Left forelimb (tissue), 1 donor: ENCODE measurements around the gene LIMD2.
A peak's percentile ranks its signal among the peaks of the same experiment; 100 is the strongest.
"Not testable (repeated sequence)": the region's sequence is repeated elsewhere in the genome, so short reads cannot be mapped to it uniquely, and the experiment has no call there.

Experiments used
- DNase-seq: peaks from one replicate; pipeline ENCODE4 v3.0.0-alpha.2; 2018; ENCODE audit warnings: low spot score

LIMD2 gene

GRCh38 chr17:63699638-63700527 is at the start of gene LIMD2:
TSS of gene LIMD2 (minus strand) at chr17:63700125. CDS start at chr17:63699298, 827 bp downstream.
- DNase-seq = peak; percentile 78

- DNase-seq = peak; percentile 97
Measured at GRCh38 chr17:63741408-63742173, 41.7 kb upstream of the LIMD2 start, which contains the start of gene STRADA. TSS of gene STRADA (minus strand) at chr17:63741799. CDS start at chr17:63728369, 13,430 bp downstream.

DNA sequence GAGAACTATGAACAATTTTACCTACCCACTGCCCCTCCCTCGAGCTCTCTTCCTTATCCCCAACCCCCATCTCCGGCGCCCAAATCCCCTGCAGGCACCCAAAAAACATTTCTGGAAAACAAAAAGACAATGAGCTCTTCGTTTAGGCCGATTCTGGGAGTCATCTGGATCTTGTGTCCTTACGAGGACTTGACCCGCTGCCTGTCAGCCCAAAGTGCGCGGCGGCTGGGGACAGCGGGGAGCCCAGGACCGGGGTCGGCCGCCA is 41.1 kb upstream of the LIMD2 start:
- DNase-seq = no peak

DNA sequence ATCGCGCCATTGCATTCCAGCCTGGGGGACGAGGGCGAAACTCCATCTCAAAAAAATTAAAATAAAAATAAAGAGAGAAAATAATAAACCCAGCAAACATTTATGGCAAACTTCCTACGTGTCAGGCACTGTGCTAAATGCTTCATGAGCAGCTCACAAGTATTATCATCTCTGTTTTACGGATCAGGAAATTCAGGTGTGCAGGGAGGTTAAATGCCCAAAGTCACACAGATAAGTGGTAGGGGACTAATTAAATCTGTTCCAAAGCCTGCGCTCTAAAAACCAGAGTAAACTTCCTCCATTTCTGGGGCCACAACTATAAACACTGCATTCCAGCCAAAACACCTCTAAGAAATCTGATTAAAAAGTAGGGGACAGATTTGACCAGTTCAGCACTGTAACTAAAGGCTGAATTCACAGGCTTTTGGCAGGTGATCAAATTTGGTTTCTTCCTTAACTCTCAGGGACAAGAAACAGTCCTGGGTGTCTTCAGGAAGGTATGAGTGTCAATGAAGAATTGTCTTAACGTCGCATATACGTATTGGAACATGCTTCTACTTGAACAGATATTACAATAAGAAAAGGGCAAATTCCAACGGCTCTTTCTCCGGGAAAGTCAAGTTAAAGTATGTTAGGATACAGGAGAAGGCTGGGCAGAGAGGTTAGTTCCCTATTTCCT is 40.7 kb upstream of the LIMD2 start:
- DNase-seq = no peak

DNA sequence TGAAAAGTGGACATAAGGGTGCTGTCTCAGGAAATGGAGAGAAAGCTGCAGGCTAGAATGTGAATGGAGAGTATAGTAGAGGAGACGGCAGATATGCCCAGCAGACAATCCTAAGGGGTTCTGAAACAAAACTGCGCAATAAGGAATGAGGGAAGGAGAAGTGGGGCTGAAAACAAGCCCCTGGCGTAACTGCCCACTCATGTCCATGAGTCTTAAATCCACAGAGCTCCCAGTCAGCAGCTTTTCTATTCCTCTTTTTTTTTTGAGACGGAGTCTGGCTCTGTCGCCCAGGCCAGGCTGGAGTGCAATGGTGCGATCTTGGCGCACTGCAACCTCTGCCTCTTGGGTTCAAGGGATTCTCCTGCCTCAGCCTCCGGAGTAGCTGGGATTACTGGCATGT is 35.8 kb upstream of the LIMD2 start:
- DNase-seq = no peak

GRCh38 chr17:63722403-63722802 is 22.5 kb upstream of the LIMD2 start:
- DNase-seq = no peak

DNA sequence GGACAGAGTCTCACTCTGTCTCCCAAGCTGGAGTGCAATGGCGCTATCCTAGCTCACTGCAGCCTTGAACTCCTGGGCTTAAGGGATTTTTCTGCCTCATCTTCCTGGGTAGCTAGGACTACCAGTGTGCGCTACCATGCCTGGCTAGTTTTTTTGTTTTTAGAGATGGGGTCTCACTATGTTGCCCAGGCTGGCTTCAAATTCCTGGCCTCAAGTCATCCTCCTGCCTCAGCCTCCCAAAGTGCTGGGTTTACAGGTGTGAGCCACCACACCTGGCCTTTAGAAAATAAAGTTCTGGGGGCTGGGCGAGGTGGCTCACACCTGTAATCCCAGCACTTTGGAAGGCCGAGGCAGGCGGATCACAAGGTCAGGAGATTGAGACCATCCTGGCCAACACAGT is 20.3 kb upstream of the LIMD2 start:
- not testable (repeated sequence) for DNase-seq

DNA sequence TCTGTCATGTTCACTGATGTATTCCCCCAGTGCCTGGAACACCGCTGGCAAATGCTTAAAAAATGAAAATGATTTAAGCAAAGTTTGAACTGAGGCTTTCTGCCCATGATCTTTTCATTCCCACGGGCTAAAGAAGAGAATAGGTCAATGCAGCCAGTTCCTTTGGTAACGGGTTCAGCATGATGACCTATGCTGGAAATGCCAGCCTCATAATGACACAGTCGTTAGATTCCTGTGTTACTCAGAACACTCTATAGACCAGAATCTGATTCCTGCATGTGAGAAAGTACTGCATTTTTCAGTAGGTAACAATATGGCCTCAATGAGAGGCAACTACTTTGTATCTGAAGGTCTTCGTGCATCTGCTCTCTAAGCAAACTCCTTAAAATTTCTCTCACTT is 19.1 kb upstream of the LIMD2 start:
- DNase-seq = no peak

- DNase-seq = no peak
Measured at GRCh38 chr17:63716426-63716825, 16.5 kb upstream of the LIMD2 start.

GRCh38 chr17:63714550-63715277 is 14.8 kb upstream of the LIMD2 start:
- no peak for DNase-seq

GRCh38 chr17:63709110-63709509 is 9.2 kb upstream of the LIMD2 start:
- no peak for DNase-seq

GRCh38 chr17:63707151-63707550 is 7.2 kb upstream of the LIMD2 start:
- no peak for DNase-seq

DNA sequence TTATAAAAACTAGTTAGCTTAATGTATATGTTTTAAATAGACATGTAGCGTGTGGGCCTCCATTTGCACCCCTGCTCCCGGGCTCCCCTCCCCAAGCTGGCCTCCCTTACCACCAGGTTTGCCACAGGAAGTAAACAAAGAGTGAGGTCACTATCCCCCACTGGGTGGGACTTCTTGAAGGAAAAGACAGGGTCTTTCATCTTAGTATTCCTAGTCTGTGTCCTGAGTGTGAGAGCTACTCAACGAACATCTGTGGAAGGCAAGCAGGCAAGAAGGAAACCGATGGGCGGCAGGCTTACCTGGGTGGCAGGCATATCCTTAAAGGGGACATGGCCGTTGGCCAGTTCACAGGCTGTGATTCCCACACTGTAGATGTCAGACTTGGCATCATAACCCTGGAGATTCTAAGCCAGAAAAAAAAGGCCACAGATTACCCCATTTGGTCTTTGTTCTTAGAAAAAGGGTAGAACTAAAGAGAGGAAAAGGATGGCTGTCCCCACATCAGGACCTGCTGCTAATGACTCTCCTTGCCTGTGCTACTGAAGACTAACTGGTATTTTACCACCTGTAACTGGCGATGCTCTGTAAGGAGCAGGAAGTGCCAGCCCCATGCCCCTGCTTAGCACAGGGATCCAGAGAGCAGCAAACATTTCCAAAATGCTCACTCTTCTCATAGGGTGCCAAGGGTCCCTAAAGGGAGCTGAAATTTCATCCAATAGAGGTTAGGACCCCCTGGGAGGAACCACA is 6.6 kb upstream of the LIMD2 start:
- DNase-seq = no peak

DNA sequence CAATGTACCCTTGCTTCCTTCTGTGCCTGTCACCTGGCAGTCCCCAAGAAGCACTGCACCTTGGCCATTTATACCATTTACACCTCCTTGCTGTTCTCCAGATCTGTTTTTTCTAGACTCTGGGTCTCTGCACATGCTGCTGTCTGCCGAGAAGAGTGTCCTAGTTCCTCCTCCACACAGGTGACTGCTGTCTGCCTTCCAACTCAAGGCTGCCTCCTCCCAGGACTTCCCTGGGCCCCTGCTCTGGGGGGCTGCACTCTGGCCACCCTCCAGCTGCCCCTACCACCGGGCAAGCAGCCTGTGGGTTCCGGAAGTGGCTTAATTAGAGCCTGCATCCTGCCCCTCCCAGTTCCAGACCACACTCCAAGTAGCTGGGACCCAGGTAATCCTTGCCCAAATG is 5.7 kb upstream of the LIMD2 start:
- DNase-seq = no peak

DNA sequence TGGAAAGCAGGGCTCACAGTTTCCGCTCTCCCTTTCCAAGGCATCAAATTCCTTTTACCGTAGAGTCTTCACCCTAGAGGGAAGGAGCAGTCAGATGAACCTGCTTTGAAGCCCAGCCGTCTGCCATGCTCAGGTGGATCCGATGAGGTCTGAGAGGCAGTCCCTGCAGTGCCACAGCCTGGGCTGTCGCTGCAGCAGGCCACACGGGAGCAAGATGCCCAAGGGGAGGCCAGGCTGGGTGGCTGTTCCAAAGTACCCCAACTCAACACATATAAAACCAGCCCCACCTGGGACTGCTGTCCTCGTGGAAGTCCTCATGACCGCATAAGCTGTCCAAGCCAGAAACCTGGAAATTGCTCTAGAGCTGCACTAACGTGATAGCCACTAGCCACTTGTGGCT is 4.9 kb upstream of the LIMD2 start:
- no peak for DNase-seq

DNA sequence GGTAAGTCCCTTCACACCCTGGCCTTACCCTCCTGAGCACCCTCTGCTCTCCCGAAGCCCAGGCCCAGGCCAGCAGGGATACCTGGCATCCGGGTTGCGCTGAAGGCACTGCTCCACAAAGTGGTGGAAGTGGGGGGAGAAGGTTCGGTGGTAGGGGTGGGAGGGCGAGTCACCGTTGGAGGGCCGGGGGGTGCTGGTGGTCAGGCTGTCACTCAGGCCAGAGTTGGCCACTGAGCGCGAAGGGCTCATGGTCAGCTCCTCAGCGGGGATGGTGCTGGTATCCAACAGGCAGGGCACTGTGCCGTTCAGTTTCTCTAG is 4.3 kb upstream of the LIMD2 start:
- no peak for DNase-seq

DNA sequence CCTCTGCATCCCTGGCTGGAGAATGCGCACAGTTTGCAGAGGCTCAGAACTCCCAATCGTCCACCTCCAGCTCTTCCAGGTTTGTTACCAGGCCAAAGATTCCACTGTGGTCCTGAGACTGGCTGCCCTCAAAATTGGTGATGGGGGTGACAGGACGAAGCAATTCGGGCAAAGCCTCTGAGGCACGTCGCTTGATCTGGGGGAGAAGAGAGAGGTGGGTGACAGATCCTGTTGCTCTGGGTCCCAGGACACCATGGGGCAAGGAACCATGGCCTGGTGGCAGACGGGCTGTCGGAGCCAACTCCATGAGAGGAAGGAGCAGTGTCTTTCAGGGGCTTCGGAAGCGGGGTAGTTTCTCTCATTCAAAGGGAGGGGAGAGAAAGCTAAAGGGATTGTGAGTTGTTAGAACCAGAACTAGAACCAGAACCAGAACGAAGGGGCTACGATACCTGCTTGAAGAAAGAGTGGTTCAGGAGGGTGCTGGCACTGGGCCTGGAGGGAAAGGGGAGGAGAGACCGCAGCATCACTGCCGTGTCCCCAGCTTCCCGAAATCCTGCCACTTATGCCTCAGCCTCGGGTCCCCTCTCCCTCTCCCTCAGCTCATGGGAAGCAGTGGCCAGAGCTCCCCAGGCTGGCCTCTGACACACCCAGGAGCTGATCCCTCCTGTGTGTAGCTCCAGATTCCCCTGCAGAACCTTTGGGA is 3.8 kb upstream of the LIMD2 start:
- peak; percentile 33 for DNase-seq

DNA sequence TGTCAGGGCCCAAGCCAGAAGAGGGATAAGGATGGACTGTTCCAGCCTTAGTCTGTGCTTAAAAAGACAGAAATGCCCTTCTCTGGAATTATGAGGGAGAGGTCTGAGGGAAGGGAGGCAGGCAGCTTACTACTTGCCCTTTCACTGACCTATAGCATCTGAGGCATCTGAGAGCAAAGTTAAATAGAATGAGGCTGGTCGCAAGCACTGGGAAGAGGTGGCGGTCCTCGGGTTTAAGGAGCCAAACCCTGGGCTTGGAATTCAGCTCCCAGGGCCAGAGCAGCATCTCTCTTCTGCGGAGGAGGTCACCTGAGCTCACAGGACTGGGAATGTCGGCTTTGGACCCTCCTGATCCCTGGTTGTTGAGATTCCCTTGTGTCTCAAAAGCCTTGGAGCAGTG is 3.1 kb upstream of the LIMD2 start:
- DNase-seq = peak; percentile 30

DNA sequence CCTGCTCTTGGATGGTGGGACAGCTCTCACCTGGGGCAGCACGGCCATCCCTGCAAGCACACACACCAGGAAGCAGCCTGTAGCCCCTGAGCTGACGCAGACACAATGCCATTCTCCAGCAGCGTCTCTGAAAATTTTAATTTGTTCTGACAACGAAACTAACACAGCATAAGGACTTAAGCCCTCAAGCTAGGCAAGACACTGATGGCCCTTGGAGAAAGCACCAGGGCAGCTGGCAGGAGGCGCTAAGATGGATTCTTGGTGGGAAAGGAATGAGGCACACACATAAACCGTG is 2.7 kb upstream of the LIMD2 start:
- no peak for DNase-seq

GRCh38 chr17:63701868-63702720 is 2.2 kb upstream of the LIMD2 start:
- DNase-seq = peak; percentile 53
